Activated B cell treated with CpG ODN at 0.5 μM for 24 hours (primary cell): ENCODE data around the gene GLB1L2. TPM values are rescaled to one million over a fixed set of nuclear protein-coding genes. Genes with fewer than 3 reads are reported as not detected.

Experiments used
- ATAC-seq: fragments of 200-7000 bp; cut with Tn5 transposase; one replicate; pipeline ENCODE4 v1.10.0; 2021; ENCODE audit warnings: low read depth, mild to moderate bottlenecking, moderate library complexity
- CTCF ChIA-PET: fragments of 350-600 bp; sonication (Branson Sonifier 250); formaldehyde crosslinking; loops from one replicate; lab custom pipeline; 2021; ENCODE audit warnings: antibody characterized with exemption; lab: Charles Lee
- POLR2A ChIA-PET: fragments of 350-600 bp; sonication (Branson Sonifier 250); formaldehyde crosslinking; loops from one replicate; lab custom pipeline; 2021; ENCODE audit warnings: antibody characterized with exemption; lab: Charles Lee
- DNase-seq: peaks from one replicate; pipeline ENCODE4 v3.0.0; 2022
- H3K27ac Mint-ChIP-seq: one replicate; pipeline ENCODE4 v1.8.0; 2020; ENCODE audit warnings: mixed read lengths
- H3K27me3 Mint-ChIP-seq: one replicate; pipeline ENCODE4 v1.8.0; 2021; ENCODE audit warnings: mixed read lengths
- H3K36me3 Mint-ChIP-seq: one replicate; pipeline ENCODE4 v1.8.0; 2021; ENCODE audit warnings: low read depth, mixed read lengths
- H3K4me1 Mint-ChIP-seq: one replicate; pipeline ENCODE4 v1.8.0; 2021; ENCODE audit warnings: mixed read lengths
- H3K4me3 Mint-ChIP-seq: one replicate; pipeline ENCODE4 v1.8.0; 2020; ENCODE audit warnings: mild to moderate bottlenecking, mixed read lengths
- H3K9me3 Mint-ChIP-seq: one replicate; pipeline ENCODE4 v1.8.0; 2020; ENCODE audit warnings: mixed read lengths
- CTCF ChIP-seq: fragments of 200-600 bp; IDR thresholded peaks from one replicate; pipeline ENCODE4 v1.8.0; 2022; ENCODE audit warnings: antibody characterized with exemption, mild to moderate bottlenecking
- intact Hi-C: fragments of 100-400 bp; cut with micrococcal nuclease; formaldehyde crosslinking; loops from one replicate; pipeline ENCODE4 v1.15.1; 2024
- total RNA-seq: library from RNA; stranded (reverse); gene quantifications from 2 replicates; pipeline ENCODE4 v1.2.3, GENCODE V29; 2022

Gene GLB1L2
- total RNA-seq, 1 donor from 2014 or later: 0.33 TPM

DNA sequence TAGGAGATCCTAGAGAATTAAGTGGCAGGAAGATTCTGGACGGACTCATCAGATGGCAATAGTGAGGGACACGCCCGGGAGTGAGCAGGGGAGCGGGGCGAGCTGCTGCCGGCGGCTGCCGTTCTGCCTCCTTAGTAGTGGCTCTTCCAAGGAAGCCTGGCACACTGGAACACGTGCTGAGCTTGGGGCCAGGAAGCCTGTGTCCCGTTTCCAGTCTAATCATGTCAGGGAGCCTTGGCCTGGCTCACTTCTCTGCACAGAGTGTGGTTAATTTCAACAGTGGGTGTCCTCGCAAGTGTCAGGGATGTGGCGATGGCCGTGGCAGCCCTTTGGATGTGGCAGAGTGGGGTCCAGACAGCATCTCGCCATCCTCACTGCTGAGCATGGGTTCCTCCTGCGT lies 39.1 kb upstream of the GLB1L2 start:
- Mint-ChIP-seq H3K9me3 (no peaks in the 10 kb centered on the region), H3K27me3 (peaks cover 4% of the 10 kb centered on the region), H3K36me3 (no peaks in the 10 kb centered on the region), H3K4me1 (no peaks in the 10 kb centered on the region), H3K4me3 (no peak overlapping the region), H3K27ac (no peak overlapping the region)
- no peak for ATAC-seq
- no peak for DNase-seq
- POLR2A ChIA-PET: no interaction called here
- intact Hi-C loops: no loop called here
- CTCF ChIA-PET: no interaction called here
- TF ChIP-seq CTCF: no peak

DNA sequence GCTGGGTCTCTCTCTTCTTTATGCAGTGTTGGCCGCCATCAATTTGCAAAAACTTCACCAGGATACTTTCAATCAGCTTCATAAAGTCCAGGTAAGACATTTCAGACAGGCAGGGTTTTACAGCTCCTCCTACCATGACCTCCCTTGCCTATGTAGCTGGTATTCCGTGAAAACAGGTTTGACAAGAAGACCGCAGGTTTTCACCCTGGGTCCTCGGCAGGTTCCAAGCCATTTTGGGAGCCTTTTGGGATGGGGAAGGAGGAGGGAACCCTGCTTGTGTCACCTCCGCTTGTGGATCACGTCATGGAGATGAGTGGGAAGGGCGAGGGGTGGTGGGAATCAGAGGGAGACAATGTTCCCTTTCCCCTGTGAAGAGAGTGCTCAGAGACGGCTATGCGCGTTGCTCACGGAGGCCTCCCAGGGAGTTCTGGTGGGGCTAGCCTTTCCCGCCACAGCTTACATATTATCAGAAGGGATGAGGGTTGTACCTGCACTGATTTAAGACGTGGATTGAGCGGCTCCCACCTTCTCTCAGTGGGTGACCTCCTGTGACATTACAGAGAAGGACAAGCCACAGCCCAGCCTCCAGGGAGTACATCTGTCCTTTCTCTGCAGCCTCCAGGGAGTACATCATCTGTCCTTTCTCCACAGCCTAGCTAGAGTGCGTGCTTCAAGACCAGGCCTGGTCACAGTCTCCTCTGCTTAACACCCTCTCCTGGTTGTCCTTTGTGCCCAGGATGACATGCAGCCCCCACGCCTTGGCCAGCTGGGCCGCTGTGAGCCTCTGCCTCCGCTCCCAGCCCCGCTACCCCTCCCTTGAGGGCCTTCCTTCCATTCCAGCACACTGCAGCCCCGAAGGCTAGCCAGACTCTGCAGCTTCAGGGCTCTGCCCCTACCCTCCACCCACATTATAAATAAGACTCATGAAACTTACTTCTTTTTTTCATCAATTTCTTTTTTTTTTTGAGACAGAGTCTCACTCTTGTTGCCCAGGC lies 38.4 kb upstream of the GLB1L2 start:
- peaks cover 6% of the 10 kb centered on the region for H3K27me3 Mint-ChIP-seq
- H3K27ac Mint-ChIP-seq: no peak overlapping the region
- CTCF ChIA-PET: no interaction called here

GRCh38 chr11:134294664-134295063 lies 37.1 kb upstream of the GLB1L2 start:
- CTCF ChIA-PET: no interaction called here
- Mint-ChIP-seq H3K27ac (no peak overlapping the region), H3K4me1 (no peaks in the 10 kb centered on the region), H3K27me3 (peaks cover 6% of the 10 kb centered on the region), H3K4me3 (no peak overlapping the region), H3K36me3 (no peaks in the 10 kb centered on the region), H3K9me3 (no peaks in the 10 kb centered on the region)
- intact Hi-C loops: no loop called here
- DNase-seq: no peak
- POLR2A ChIA-PET: no interaction called here
- TF ChIP-seq CTCF: no peak
- ATAC-seq: no peak

More for the DNA sequence above, 38.4 kb upstream of the GLB1L2 start:
- no peak for ATAC-seq
- Mint-ChIP-seq H3K9me3 (no peaks in the 10 kb centered on the region), H3K36me3 (no peaks in the 10 kb centered on the region), H3K4me1 (no peaks in the 10 kb centered on the region), H3K4me3 (no peak overlapping the region)
- intact Hi-C loops: no loop called here
- no peak for DNase-seq
- TF ChIP-seq CTCF: no peak
- POLR2A ChIA-PET: no interaction called here

DNA sequence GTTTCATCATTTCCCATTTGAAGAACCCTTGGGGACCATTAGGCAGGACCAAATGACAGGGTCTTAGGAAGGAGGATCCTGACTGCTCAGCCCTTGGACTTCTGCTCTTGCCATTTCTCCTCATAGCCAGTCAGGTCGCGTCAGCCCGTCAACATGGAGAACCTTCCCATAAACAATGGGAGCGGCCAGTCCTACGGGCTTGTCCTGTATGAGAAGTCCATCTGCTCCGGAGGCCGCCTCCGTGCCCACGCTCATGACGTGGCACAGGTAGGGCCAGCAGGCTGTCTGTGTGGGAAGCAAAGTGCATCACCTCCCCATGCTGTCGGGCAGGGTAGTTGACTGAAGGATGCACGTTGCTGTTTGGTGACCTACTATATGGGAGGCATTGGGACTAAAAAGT lies 19.6 kb upstream of the GLB1L2 start:
- ATAC-seq (no peak), DNase-seq (no peak)
- Mint-ChIP-seq H3K9me3 (peaks cover 6% of the 10 kb centered on the region), H3K27ac (no peak overlapping the region), H3K27me3 (peaks cover 11% of the 10 kb centered on the region), H3K36me3 (no peaks in the 10 kb centered on the region), H3K4me3 (no peak overlapping the region), H3K4me1 (no peaks in the 10 kb centered on the region)
- CTCF ChIA-PET: no interaction called here
- intact Hi-C loops: no loop called here
- TF ChIP-seq CTCF: no peak
- POLR2A ChIA-PET: no interaction called here

GRCh38 chr11:134312807-134313206 lies 19.0 kb upstream of the GLB1L2 start:
- H3K9me3 Mint-ChIP-seq: peaks cover 11% of the 10 kb centered on the region
- no peaks in the 10 kb centered on the region for H3K4me1 Mint-ChIP-seq
- H3K27me3 Mint-ChIP-seq: peaks cover 13% of the 10 kb centered on the region
- ATAC-seq (no peak), DNase-seq (no peak)
- TF ChIP-seq CTCF: no peak
- ChIA-PET POLR2A (no interaction called here), CTCF (no interaction called here)
- no peak overlapping the region for H3K4me3 Mint-ChIP-seq
- no peak overlapping the region for H3K27ac Mint-ChIP-seq
- peaks cover under 1% of the 10 kb centered on the region for H3K36me3 Mint-ChIP-seq
- intact Hi-C loops: no loop called here
